GM18505 (cell line): ENCODE results near the gene CDIPT.
"Not testable (repeated sequence)": the region's sequence is repeated elsewhere in the genome, so short reads cannot be mapped to it uniquely, and the experiment has no call there.

Source experiments
- ATAC-seq: cut with Tn5 transposase; IDR thresholded peaks from one replicate; pipeline ENCODE4 v1.9.1; 2021; ENCODE audit not compliant: unreplicated experiment
- POLR2A ChIP-seq: IDR thresholded peaks from 4 replicates; pipeline ENCODE4 v1.6.1; 2011; ENCODE audit warnings: borderline replicate concordance; ENCODE audit not compliant: insufficient read depth, insufficient read length; ENCODE audit errors: extremely low read depth

The CDIPT gene

GRCh38 chr16:29900102-29900887, 37.3 kb upstream of the CDIPT start, which contains the start of gene ASPHD1:
Gene ASPHD1 (plus strand): TSS chr16:29900488. CDS start chr16:29900972, 484 bp downstream.
- no peak for TF ChIP-seq POLR2A
- peak; percentile 62 for ATAC-seq

GRCh38 chr16:29899516-29900101, 36.6 kb upstream of the CDIPT start, which contains the start of gene SEZ6L2:
Gene SEZ6L2 (minus strand): TSS chr16:29899550. CDS start chr16:29899019, 531 bp downstream.
- ATAC-seq: no peak
- no peak for TF ChIP-seq POLR2A

- no peak for ATAC-seq
- no peak for TF ChIP-seq POLR2A
Measured at GRCh38 chr16:29898804-29899515, 35.9 kb upstream of the CDIPT start.

GRCh38 chr16:29898135-29898803, 35.2 kb upstream of the CDIPT start:
- ATAC-seq: no peak
- no peak for TF ChIP-seq POLR2A

- ATAC-seq: no peak
- TF ChIP-seq POLR2A: no peak
Measured at GRCh38 chr16:29897333-29897732, 34.3 kb upstream of the CDIPT start.

GRCh38 chr16:29896841-29897240, 33.8 kb upstream of the CDIPT start:
- TF ChIP-seq POLR2A: no peak
- no peak for ATAC-seq

- ATAC-seq: no peak
- no peak for TF ChIP-seq POLR2A
Measured at GRCh38 chr16:29894352-29894751, 31.3 kb upstream of the CDIPT start.

GRCh38 chr16:29893553-29893952, 30.5 kb upstream of the CDIPT start:
- no peak for TF ChIP-seq POLR2A
- no peak for ATAC-seq

GRCh38 chr16:29892458-29892813, 29.4 kb upstream of the CDIPT start:
- no peak for ATAC-seq
- no peak for TF ChIP-seq POLR2A

- no peak for ATAC-seq
Measured at GRCh38 chr16:29891525-29892457, 28.8 kb upstream of the CDIPT start.

GRCh38 chr16:29889372-29889771, 26.3 kb upstream of the CDIPT start:
- ATAC-seq: not testable (repeated sequence)

More at GRCh38 chr16:29891525-29892457, 28.8 kb upstream of the CDIPT start:
- TF ChIP-seq POLR2A: no peak

GRCh38 chr16:29883987-29884386, 21.0 kb upstream of the CDIPT start:
- ATAC-seq: no peak
- TF ChIP-seq POLR2A: no peak
